Prostate gland (tissue), 2 donors: Measurements from ENCODE around the gene TACR2.

Experiments
- POLR2AphosphoS5 ChIP-seq: sonication (generic); formaldehyde crosslinking; IDR thresholded peaks from one replicate; pipeline ENCODE4 v1.6.1; 2017; ENCODE audit warnings: antibody characterized with exemption
- TF ChIP-seq, protein P1 (sequence below), 4 experiments: fragments of 200-600 bp in 2 of 4; fragments of 450-650 bp in 2 of 4; sonication (generic) in 2 of 4; IDR thresholded peaks; 1 replicate in 3 of 4; 2 replicates in 1 of 4; pipeline ENCODE4 v1.5.1; 2016 to 2019; ENCODE audit warnings: antibody characterized with exemption in 4 of 4, mild to moderate bottlenecking in 2 of 4, moderate library complexity in 2 of 4

- no peak for TF ChIP-seq POLR2AphosphoS5
- TF ChIP-seq, protein P1, sequence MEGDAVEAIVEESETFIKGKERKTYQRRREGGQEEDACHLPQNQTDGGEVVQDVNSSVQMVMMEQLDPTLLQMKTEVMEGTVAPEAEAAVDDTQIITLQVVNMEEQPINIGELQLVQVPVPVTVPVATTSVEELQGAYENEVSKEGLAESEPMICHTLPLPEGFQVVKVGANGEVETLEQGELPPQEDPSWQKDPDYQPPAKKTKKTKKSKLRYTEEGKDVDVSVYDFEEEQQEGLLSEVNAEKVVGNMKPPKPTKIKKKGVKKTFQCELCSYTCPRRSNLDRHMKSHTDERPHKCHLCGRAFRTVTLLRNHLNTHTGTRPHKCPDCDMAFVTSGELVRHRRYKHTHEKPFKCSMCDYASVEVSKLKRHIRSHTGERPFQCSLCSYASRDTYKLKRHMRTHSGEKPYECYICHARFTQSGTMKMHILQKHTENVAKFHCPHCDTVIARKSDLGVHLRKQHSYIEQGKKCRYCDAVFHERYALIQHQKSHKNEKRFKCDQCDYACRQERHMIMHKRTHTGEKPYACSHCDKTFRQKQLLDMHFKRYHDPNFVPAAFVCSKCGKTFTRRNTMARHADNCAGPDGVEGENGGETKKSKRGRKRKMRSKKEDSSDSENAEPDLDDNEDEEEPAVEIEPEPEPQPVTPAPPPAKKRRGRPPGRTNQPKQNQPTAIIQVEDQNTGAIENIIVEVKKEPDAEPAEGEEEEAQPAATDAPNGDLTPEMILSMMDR (IDR thresholded peaks at IDR 0.05): no peak
These were observed 39.5 kb downstream of the TACR2 start for GRCh38 chr10:69377191-69377590.
